Measurements from ENCODE around the gene GNL1. TPM values are rescaled to one million over a fixed set of nuclear protein-coding genes. Genes with fewer than 3 reads are reported as not detected.
"Not testable (repeated sequence)": the region's sequence is repeated elsewhere in the genome, so short reads cannot be mapped to it uniquely, and the experiment has no call there.

The GNL1 gene
- total and polyA plus RNA-seq, 2 donors (not counting 3 experiments of a cell fraction or from before 2014, with no cell fraction given), result 58.4 to 87.3 TPM

DNA sequence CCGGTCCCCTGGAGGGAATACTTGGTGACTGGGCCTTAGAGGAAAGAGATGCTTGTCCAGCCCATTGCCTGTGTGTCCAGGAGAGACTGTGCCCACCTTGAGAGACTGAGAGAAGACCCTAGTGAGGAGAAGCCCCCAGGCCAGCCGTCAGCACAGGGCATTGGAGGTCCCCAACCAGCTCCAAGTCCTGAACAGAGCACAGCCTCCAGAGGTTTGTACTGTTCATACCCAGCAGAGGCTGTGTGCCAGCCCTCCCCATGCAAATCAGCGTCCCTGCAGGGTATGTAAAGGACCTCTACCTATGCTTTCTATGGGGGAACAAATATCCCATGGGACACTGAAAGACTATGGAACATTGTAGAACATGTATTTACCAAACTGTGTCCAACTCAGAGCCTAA is 58.6 kb downstream of the GNL1 start:
- ChIA-PET CTCF (interaction anchor here (1.8 to 8.3 kb wide), 4 partner anchors 14 to 45 kb away, joined by 11 to 134 read pairs (median 42); no protein-coding TSS in a partner anchor), POLR2A (no interaction called here)
- dilution Hi-C loops (cut with MboI; ENCODE audit: extremely low pct_ligation_motif_present, low sequenced_read_pairs) (no loop called here), intact Hi-C loops (cut with micrococcal nuclease) (no loop called here)
- Histone ChIP-seq H4K20me1 (replicated peaks; ENCODE audit: control insufficient read depth, extremely low read depth, insufficient read depth, low read length) (no peaks in the 10 kb centered on the region), H2AFZ (ENCODE audit: low read depth, low read length) (no peak overlapping the region), H3K4me2 (ENCODE audit: insufficient read depth, low read length) (no peak overlapping the region), H3K27ac (ENCODE audit: insufficient read depth, low read depth, low read length) (no peak overlapping the region), H3K9ac (replicated peaks; ENCODE audit: extremely low read depth, insufficient read depth, low read length) (no peak overlapping the region), H3K9me1 (replicated peaks; ENCODE audit: control insufficient read depth, extremely low read depth, insufficient read depth, low read length) (no peaks in the 10 kb centered on the region), H3K79me2 (ENCODE audit: control insufficient read depth, insufficient read depth, low read length) (peaks cover under 1% of the 10 kb centered on the region), H3K4me1 (ENCODE audit: control insufficient read depth, extremely low read depth, insufficient read depth, low read length) (peaks cover 37% of the 10 kb centered on the region), H3K27me3 (ENCODE audit: control insufficient read depth in 2 of 2, insufficient read depth in 2 of 2, low read length in 2 of 2) (no peaks in the 10 kb centered on the region), H3K36me3 (ENCODE audit: control insufficient read depth in 2 of 2, extremely low read depth in 1 of 2, insufficient read depth in 2 of 2, low read length in 2 of 2) (peaks cover 9% of the 10 kb centered on the region in 2 experiments), H3K4me3 (replicated peaks in 1 of 3; ENCODE audit: insufficient read depth in 1 of 3, low read depth in 1 of 3, low read length in 3 of 3) (no peak overlapping the region), H3K9me3 (replicated peaks; ENCODE audit: control insufficient read depth, insufficient read depth, low read length) (no peaks in the 10 kb centered on the region)
- no peak for FAIRE-seq
- TF ChIP-seq JUN (IDR thresholded peaks at IDR 0.05; ENCODE audit: borderline replicate concordance, insufficient read depth, insufficient read length, low read depth) (no peak), POLR2A (IDR thresholded peaks at IDR 0.05; ENCODE audit: low read depth, low read length) (no peak), MYC (IDR thresholded peaks at IDR 0.05; ENCODE audit: low read depth, low read length) (no peak), FOS (IDR thresholded peaks at IDR 0.05; ENCODE audit: borderline replicate concordance, insufficient read depth, low read length) (no peak), POLR2AphosphoS5 (IDR thresholded peaks at IDR 0.05; ENCODE audit: insufficient read depth, low read depth, low read length) (no peak), EZH2 (IDR thresholded peaks at IDR 0.05; ENCODE audit: borderline replicate concordance, low read depth, low read length, severe bottlenecking) (no peak), GATA2 (IDR thresholded peaks at IDR 0.05; ENCODE audit: insufficient read depth, insufficient read length, low read depth, low read length) (no peak)
- TF ChIP-seq, protein P1, sequence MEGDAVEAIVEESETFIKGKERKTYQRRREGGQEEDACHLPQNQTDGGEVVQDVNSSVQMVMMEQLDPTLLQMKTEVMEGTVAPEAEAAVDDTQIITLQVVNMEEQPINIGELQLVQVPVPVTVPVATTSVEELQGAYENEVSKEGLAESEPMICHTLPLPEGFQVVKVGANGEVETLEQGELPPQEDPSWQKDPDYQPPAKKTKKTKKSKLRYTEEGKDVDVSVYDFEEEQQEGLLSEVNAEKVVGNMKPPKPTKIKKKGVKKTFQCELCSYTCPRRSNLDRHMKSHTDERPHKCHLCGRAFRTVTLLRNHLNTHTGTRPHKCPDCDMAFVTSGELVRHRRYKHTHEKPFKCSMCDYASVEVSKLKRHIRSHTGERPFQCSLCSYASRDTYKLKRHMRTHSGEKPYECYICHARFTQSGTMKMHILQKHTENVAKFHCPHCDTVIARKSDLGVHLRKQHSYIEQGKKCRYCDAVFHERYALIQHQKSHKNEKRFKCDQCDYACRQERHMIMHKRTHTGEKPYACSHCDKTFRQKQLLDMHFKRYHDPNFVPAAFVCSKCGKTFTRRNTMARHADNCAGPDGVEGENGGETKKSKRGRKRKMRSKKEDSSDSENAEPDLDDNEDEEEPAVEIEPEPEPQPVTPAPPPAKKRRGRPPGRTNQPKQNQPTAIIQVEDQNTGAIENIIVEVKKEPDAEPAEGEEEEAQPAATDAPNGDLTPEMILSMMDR (IDR thresholded peaks at IDR 0.05; ENCODE audit: extremely low read depth in 1 of 2, insufficient read depth in 1 of 2, low read depth in 1 of 2, low read length in 2 of 2), result no peak
- TF ChIP-seq, protein P2, sequence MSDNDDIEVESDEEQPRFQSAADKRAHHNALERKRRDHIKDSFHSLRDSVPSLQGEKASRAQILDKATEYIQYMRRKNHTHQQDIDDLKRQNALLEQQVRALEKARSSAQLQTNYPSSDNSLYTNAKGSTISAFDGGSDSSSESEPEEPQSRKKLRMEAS (IDR thresholded peaks at IDR 0.05; ENCODE audit: insufficient read depth, insufficient read length), result no peak
- no TSS peak for BruUV-seq (replicated peaks)
- no peak for DNase-seq (ENCODE audit: low read depth, low spot score)

DNA sequence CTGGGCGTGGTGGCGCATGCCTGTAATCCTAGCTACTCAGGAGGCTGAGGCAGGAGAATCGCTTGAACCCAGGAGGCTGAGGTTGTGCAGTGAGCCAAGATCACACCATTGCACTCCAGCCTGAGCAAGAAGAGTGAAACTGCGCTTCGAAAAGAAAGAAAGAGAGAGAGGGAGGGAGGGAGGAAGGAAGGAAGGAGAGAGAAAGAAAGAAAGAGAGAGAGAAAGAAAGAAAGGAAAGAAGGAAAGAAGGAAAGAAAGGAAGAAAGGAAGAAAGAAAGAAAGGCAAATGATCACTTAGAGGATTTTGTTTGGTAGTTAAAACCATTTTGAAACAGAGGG is 59.1 kb downstream of the GNL1 start:
- Histone ChIP-seq H3K27ac (ENCODE audit: insufficient read depth, low read depth, low read length) (peak overlapping the region; percentile 85), H3K4me1 (ENCODE audit: control insufficient read depth, extremely low read depth, insufficient read depth, low read length) (peaks cover 39% of the 10 kb centered on the region), H3K36me3 (ENCODE audit: control insufficient read depth in 2 of 2, extremely low read depth in 1 of 2, insufficient read depth in 2 of 2, low read length in 2 of 2) (peaks cover 14% of the 10 kb centered on the region in 2 experiments)
- CTCF ChIA-PET, result interaction anchor here (1.2 to 8.3 kb wide), 10 partner anchors 12 to 100 kb away, joined by 6 to 134 read pairs (median 11); no protein-coding TSS in a partner anchor
- H4K20me1 ChIP-seq (replicated peaks; ENCODE audit: control insufficient read depth, extremely low read depth, insufficient read depth, low read length); H3K9me1 ChIP-seq (replicated peaks; ENCODE audit: control insufficient read depth, extremely low read depth, insufficient read depth, low read length); H3K9me3 ChIP-seq (replicated peaks; ENCODE audit: control insufficient read depth, insufficient read depth, low read length); dilution Hi-C loops (cut with MboI; ENCODE audit: extremely low pct_ligation_motif_present, low sequenced_read_pairs); H3K79me2 ChIP-seq (ENCODE audit: control insufficient read depth, insufficient read depth, low read length); DNase-seq (ENCODE audit: low read depth, low spot score); H3K4me2 ChIP-seq (ENCODE audit: insufficient read depth, low read length); H3K27me3 ChIP-seq (ENCODE audit: control insufficient read depth in 2 of 2, insufficient read depth in 2 of 2, low read length in 2 of 2); intact Hi-C loops (cut with micrococcal nuclease); H3K4me3 ChIP-seq (replicated peaks in 1 of 3; ENCODE audit: insufficient read depth in 1 of 3, low read depth in 1 of 3, low read length in 3 of 3); BruUV-seq (replicated peaks); H2AFZ ChIP-seq (ENCODE audit: low read depth, low read length); FAIRE-seq; H3K9ac ChIP-seq (replicated peaks; ENCODE audit: extremely low read depth, insufficient read depth, low read length): not testable (repeated sequence)
- POLR2A ChIA-PET, result interaction anchor here (1.3 kb wide), 1 partner anchor 20 kb away, joined by 10 read pairs; no protein-coding TSS in a partner anchor
